ENCODE results near the gene VWA8.

VWA8 gene

DNA sequence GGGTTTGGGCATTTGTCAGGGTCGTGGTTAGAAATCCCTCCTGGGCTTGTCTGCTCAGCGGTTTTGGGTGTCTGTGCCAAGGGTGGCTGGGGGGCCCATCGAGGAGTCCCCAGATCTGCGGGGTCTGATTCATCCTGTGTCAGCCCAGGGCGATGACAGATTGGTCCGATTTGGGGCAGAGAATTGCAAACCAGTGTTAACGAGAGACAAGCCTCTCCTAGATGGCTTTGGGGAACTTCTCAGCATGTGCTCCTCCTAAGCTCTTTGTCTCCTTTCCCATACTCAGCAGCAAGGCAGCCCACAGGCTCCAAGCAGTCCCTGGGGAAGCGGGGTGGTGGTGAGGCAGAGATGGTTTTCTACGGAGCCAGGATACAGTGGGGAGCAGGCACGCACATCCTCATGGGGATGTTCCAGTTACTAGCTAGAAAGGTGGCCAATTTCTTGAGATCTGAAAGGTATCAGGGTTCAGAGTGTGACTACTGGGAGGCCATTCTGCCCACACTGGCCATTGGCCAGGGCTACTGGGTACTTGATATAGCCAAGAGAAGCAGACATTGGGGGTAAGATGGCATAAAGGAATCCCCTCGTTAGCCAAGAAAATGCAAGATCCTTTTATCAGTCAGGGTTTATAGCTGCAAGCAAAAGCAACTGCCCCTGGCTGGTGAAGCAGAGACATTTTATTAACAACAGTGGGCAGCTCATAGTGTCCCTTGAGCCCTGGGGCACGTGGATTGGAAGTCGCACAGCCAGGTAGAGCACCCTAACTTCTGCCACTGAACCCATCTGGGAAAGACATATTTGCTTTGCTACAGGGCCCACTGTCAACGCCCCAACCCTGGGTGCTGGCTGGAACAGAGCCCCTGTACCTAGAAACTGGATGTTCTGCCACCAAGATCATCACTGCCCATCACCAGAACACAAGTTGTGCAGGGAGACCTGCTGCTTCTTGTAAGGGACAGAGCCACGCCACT is 440.0 kb downstream of the VWA8 start:
- no peak overlapping the region for H3K4me3 ChIP-seq (replicated peaks; ENCODE audit: low read depth, low read length)
- no peak for DNase-seq (ENCODE audit: extremely low read depth, low read depth)

DNA sequence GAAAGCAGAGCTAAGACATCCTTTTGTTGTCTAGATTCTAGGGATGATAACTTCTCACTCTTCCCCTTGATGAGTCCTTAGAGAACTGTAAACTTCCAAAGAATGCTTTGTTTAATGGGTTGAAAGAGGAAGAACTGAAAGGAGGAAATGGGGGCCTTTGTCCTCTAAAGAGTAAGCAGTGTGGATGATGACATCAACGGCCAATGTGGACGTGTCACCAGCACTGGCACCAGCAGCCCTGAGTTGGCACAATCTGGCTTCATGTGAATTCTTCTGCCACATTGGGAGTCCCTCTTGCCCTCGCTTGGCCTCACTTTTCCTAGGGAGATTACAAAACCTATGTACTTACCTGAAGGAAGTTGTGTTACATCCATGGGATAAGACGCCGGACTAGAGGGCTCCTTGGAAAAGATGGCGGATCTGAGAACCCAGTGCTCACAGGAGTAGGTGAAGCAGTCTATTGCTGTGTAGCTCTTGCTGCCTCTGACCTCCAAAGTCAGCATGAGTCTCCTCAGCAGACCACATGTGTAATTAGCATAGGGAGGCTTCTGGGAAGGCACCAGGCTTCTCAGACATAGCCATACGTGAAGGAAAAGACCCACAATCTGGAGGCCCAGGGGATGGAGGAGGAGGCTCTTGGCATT is 440.8 kb downstream of the VWA8 start:
- DNase-seq (ENCODE audit: extremely low read depth, low read depth) = no peak
- TF ChIP-seq, protein P1, sequence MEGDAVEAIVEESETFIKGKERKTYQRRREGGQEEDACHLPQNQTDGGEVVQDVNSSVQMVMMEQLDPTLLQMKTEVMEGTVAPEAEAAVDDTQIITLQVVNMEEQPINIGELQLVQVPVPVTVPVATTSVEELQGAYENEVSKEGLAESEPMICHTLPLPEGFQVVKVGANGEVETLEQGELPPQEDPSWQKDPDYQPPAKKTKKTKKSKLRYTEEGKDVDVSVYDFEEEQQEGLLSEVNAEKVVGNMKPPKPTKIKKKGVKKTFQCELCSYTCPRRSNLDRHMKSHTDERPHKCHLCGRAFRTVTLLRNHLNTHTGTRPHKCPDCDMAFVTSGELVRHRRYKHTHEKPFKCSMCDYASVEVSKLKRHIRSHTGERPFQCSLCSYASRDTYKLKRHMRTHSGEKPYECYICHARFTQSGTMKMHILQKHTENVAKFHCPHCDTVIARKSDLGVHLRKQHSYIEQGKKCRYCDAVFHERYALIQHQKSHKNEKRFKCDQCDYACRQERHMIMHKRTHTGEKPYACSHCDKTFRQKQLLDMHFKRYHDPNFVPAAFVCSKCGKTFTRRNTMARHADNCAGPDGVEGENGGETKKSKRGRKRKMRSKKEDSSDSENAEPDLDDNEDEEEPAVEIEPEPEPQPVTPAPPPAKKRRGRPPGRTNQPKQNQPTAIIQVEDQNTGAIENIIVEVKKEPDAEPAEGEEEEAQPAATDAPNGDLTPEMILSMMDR (IDR thresholded peaks at IDR 0.05; ENCODE audit: low read depth, low read length, missing control alignments) = no peak
- H3K4me3 ChIP-seq (replicated peaks; ENCODE audit: low read depth, low read length) = no peak overlapping the region

More for the DNA sequence above, 440.0 kb downstream of the VWA8 start:
- TF ChIP-seq, protein P1 (IDR thresholded peaks at IDR 0.05; ENCODE audit: low read depth, low read length, missing control alignments) = no peak

Data from HFF-Myc (cell line).